Keratinocyte (primary cell): Measurements from ENCODE around the gene DOK5. TPM values are rescaled to one million over a fixed set of nuclear protein-coding genes. Genes with fewer than 3 reads are reported as not detected.

Experiments used
- DNase-seq: peaks from one replicate; pipeline ENCODE4 v3.0.0-alpha.2; 2011; ENCODE audit warnings: low read depth, missing footprints, low spot score
- FAIRE-seq: peaks from 2 replicates; lab custom pipeline; 2011; peaks lifted over from hg19 to GRCh38; lab: Jason Lieb, UNC
- H2AFZ ChIP-seq: 2 replicates; pipeline ENCODE4 v1.6.0; 2012; ENCODE audit warnings: low read length, control low read depth, inconsistent platforms; ENCODE audit not compliant: control insufficient read depth
- H3K27ac ChIP-seq: 2 replicates; pipeline ENCODE4 v1.5.1; 2011; ENCODE audit warnings: low read length; ENCODE audit not compliant: control insufficient read depth, insufficient read depth
- H3K27me3 ChIP-seq: 3 replicates; pipeline ENCODE4 v1.6.0; 2011; ENCODE audit warnings: low read length; ENCODE audit not compliant: control insufficient read depth, insufficient read depth; ENCODE audit errors: extremely low read depth
- H3K36me3 ChIP-seq, 2 experiments: 2 replicates in 1 of 2; 3 replicates in 1 of 2; pipeline ENCODE4 v1.5.1; 2011; ENCODE audit warnings: low read length in 2 of 2, mild to moderate bottlenecking in 1 of 2; ENCODE audit not compliant: control insufficient read depth in 2 of 2, insufficient read depth in 2 of 2; ENCODE audit errors: extremely low read depth in 1 of 2
- H3K4me1 ChIP-seq: 3 replicates; pipeline ENCODE4 v1.5.1; 2011; ENCODE audit warnings: low read length; ENCODE audit not compliant: control insufficient read depth, insufficient read depth; ENCODE audit errors: extremely low read depth
- H3K4me2 ChIP-seq: 3 replicates; pipeline ENCODE4 v1.6.0; 2011; ENCODE audit warnings: low read depth, low read length; ENCODE audit not compliant: control insufficient read depth, insufficient read depth; ENCODE audit errors: extremely low read depth
- H3K4me3 ChIP-seq, 3 experiments: fragments of 200-600 bp in 1 of 3; sonication (generic) in 1 of 3; 2 replicates in 2 of 3; 3 replicates in 1 of 3; pipeline ENCODE4 v1.5.1; 2011 to 2016; ENCODE audit warnings: low read length in 3 of 3, mild to moderate bottlenecking in 3 of 3, control low read depth in 2 of 3, inconsistent platforms in 1 of 3, low read depth in 1 of 3, mixed read lengths in 1 of 3, mixed run types in 1 of 3, moderate library complexity in 1 of 3; ENCODE audit not compliant: control insufficient read depth in 2 of 3, insufficient read depth in 2 of 3; ENCODE audit errors: extremely low read depth in 1 of 3
- H3K79me2 ChIP-seq: 2 replicates; pipeline ENCODE4 v1.6.0; 2012; ENCODE audit warnings: low read length; ENCODE audit not compliant: control insufficient read depth, insufficient read depth
- H3K9ac ChIP-seq: 3 replicates; pipeline ENCODE4 v1.6.0; 2011; ENCODE audit warnings: low read length; ENCODE audit not compliant: control insufficient read depth, insufficient read depth; ENCODE audit errors: extremely low read depth
- H3K9me1 ChIP-seq: 3 replicates; pipeline ENCODE4 v1.6.0; 2011; ENCODE audit warnings: low read length; ENCODE audit not compliant: control insufficient read depth, insufficient read depth; ENCODE audit errors: extremely low read depth
- H3K9me3 ChIP-seq: 2 replicates; pipeline ENCODE4 v1.5.1; 2012; ENCODE audit warnings: low read depth, low read length; ENCODE audit not compliant: control insufficient read depth
- H4K20me1 ChIP-seq: 3 replicates; pipeline ENCODE4 v1.6.0; 2011; ENCODE audit warnings: low read length; ENCODE audit not compliant: control insufficient read depth, insufficient read depth; ENCODE audit errors: extremely low read depth
- EZH2 ChIP-seq: IDR thresholded peaks from one replicate; pipeline ENCODE4 v1.6.1; 2012; ENCODE audit warnings: inconsistent platforms, mild to moderate bottlenecking, low read length, moderate library complexity
- dilution Hi-C: fragments of 300-500 bp; cut with MboI; formaldehyde crosslinking; loops from one replicate; pipeline ENCODE4 v1.7.0; 2020; ENCODE audit warnings: low sequenced_read_pairs; ENCODE audit not compliant: extremely low pct_ligation_motif_present
- polyA plus RNA-seq, 5 experiments: library from polyadenylated mRNA; depleted of rRNA in 3 of 5; stranded (reverse) in 3 of 5; stranded (forward) in 1 of 5; unstranded in 1 of 5; fragments of >200 nt; gene quantifications; 1 replicate in 1 of 5; 2 replicates in 3 of 5; 3 replicates in 1 of 5; pipeline versions ENCODE4 v1.2.1 to v1.2.3, GENCODE V29; 2011 to 2012; ENCODE audit warnings: missing spikeins in 2 of 5, low read depth in 1 of 5, low replicate concordance in 1 of 5
- TF ChIP-seq, protein P1 (sequence below), 3 experiments: IDR thresholded peaks in 1 of 3; conservative IDR thresholded peaks in 1 of 3; optimal IDR thresholded peaks in 1 of 3; 2 replicates in 2 of 3; 3 replicates in 1 of 3; pipeline versions ENCODE3 to v1.5.1; 2011; ENCODE audit warnings: low read length in 3 of 3, mild to moderate bottlenecking in 3 of 3, moderate library complexity in 2 of 3, control low read depth in 1 of 3, inconsistent platforms in 1 of 3; ENCODE audit not compliant: insufficient read depth in 2 of 3; ENCODE audit errors: extremely low read depth in 1 of 3

Gene DOK5
- polyA plus RNA-seq, 1 donor (not counting 4 experiments of a cell fraction or from before 2014, with no cell fraction given) = not detected

DNA sequence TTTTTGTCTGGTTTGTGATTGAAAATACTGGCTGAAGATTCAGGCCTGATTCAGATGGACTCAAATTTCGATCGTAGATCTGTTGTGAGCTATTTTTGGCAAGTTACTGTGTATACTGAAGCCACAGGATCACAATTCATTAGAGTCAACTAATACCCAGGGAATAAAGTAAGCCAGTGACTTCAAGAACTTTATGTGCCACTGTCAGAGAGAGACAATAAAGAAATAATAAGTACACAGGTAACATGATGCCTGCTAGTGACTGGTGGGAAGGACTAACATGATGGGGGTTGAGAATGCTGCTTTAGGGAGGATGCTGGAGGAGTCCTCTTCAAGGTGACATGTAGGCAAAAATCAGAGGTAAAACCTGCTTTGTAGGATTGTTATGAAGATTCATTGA lies 215.9 kb downstream of the DOK5 start:
- Histone ChIP-seq H3K4me2 (no peak overlapping the region), H3K36me3 (no peaks in the 10 kb centered on the region), H3K27ac (no peak overlapping the region), H3K9me3 (no peaks in the 10 kb centered on the region), H3K27me3 (no peaks in the 10 kb centered on the region), H3K9me1 (no peaks in the 10 kb centered on the region), H3K4me1 (no peaks in the 10 kb centered on the region), H2AFZ (no peak overlapping the region), H3K9ac (no peak overlapping the region), H4K20me1 (no peaks in the 10 kb centered on the region), H3K4me3 (no peak overlapping the region), H3K79me2 (no peaks in the 10 kb centered on the region)
- dilution Hi-C loops = no loop called here
- no peak for DNase-seq
- TF ChIP-seq, protein P1, sequence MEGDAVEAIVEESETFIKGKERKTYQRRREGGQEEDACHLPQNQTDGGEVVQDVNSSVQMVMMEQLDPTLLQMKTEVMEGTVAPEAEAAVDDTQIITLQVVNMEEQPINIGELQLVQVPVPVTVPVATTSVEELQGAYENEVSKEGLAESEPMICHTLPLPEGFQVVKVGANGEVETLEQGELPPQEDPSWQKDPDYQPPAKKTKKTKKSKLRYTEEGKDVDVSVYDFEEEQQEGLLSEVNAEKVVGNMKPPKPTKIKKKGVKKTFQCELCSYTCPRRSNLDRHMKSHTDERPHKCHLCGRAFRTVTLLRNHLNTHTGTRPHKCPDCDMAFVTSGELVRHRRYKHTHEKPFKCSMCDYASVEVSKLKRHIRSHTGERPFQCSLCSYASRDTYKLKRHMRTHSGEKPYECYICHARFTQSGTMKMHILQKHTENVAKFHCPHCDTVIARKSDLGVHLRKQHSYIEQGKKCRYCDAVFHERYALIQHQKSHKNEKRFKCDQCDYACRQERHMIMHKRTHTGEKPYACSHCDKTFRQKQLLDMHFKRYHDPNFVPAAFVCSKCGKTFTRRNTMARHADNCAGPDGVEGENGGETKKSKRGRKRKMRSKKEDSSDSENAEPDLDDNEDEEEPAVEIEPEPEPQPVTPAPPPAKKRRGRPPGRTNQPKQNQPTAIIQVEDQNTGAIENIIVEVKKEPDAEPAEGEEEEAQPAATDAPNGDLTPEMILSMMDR (optimal IDR thresholded peaks at IDR 0.05 in 1 of 3, IDR thresholded peaks at IDR 0.05 in 1 of 3, conservative IDR thresholded peaks at IDR 0.05 in 1 of 3; ENCODE audit: extremely low read depth in 1 of 3, insufficient read depth in 2 of 3, low read length in 3 of 3) = no peak
- no peak for TF ChIP-seq EZH2
- no peak for FAIRE-seq

DNA sequence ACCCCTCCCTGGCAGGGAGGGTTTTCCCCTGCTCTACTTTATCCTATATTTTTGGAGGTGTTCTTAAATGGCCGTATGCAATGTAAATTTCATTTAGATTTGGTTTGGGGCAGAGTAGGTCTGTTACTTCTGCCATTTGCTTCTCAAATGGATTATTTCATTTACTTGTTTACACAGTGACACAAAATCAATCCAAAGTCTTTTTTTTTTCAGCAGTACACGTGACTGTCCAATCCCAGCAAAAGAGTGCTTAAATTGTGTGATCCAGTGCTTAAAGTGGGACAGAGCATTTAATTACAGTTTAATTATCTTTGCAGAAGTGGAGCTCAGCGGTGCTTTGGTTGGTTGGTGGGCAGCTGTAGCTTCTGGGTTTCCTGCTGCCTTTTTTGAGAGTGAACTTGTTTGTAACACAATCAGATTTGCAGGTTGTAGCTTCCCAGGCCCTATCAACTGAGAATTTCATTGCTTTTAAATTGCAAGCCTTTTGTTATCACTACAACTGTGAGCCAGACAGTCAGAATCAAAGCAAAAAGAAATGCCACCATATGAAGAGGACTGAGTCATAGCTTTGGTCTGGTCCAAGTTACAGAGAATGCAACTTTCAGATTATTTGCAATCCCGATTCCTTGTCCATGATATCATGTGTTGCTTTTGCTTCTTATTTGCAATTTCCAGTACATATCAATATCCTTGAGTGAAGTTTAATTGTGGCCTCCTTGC lies 216.9 kb downstream of the DOK5 start:
- Histone ChIP-seq H3K4me2 (no peak overlapping the region), H3K9ac (no peak overlapping the region), H3K9me1 (no peaks in the 10 kb centered on the region), H2AFZ (no peak overlapping the region), H3K4me3 (no peak overlapping the region), H4K20me1 (no peaks in the 10 kb centered on the region), H3K27me3 (no peaks in the 10 kb centered on the region), H3K9me3 (no peaks in the 10 kb centered on the region), H3K79me2 (no peaks in the 10 kb centered on the region), H3K36me3 (no peaks in the 10 kb centered on the region), H3K4me1 (no peaks in the 10 kb centered on the region), H3K27ac (no peak overlapping the region)
- TF ChIP-seq EZH2 = no peak
- TF ChIP-seq, protein P1 (optimal IDR thresholded peaks at IDR 0.05 in 1 of 3, IDR thresholded peaks at IDR 0.05 in 1 of 3, conservative IDR thresholded peaks at IDR 0.05 in 1 of 3; ENCODE audit: extremely low read depth in 1 of 3, insufficient read depth in 2 of 3, low read length in 3 of 3) = no peak
- no peak for FAIRE-seq
- no peak for DNase-seq
- dilution Hi-C loops = no loop called here
